WERI-Rb-1 (cell line): Measurements from ENCODE around the gene PRR36.
A peak's percentile ranks its signal among the peaks of the same experiment; 100 is the strongest.

ENCODE experiments used
- DNase-seq: peaks from one replicate; pipeline ENCODE4 v3.0.0-alpha.2; 2020
- H3K27ac ChIP-seq: fragments of 250-450 bp; sonication (Bioruptor Pico); 2 replicates; pipeline ENCODE4 v1.5.1; 2020; ENCODE audit warnings: mild to moderate bottlenecking, moderate library complexity
- H3K27me3 ChIP-seq: fragments of 250-450 bp; sonication (Bioruptor Pico); 2 replicates; pipeline ENCODE4 v1.5.1; 2021; ENCODE audit warnings: mild to moderate bottlenecking, low read depth, moderate library complexity; ENCODE audit not compliant: insufficient read depth, severe bottlenecking
- H3K36me3 ChIP-seq: fragments of 250-450 bp; sonication (Bioruptor Pico); 2 replicates; pipeline ENCODE4 v1.5.1; 2020; ENCODE audit warnings: mild to moderate bottlenecking, moderate library complexity
- H3K4me3 ChIP-seq: 2 replicates; pipeline ENCODE4 v1.5.1; 2011; ENCODE audit warnings: low read depth, mild to moderate bottlenecking, control low read depth, low read length
- H3K9me3 ChIP-seq: fragments of 250-450 bp; sonication (Bioruptor Pico); 2 replicates; pipeline ENCODE4 v1.5.1; 2021; ENCODE audit warnings: mild to moderate bottlenecking, moderate library complexity; ENCODE audit not compliant: severe bottlenecking
- CTCF ChIP-seq: IDR thresholded peaks from 2 replicates; pipeline ENCODE4 v1.5.1; 2011; ENCODE audit warnings: low read depth, mild to moderate bottlenecking, control low read depth, inconsistent platforms, low read length

The PRR36 gene

DNA sequence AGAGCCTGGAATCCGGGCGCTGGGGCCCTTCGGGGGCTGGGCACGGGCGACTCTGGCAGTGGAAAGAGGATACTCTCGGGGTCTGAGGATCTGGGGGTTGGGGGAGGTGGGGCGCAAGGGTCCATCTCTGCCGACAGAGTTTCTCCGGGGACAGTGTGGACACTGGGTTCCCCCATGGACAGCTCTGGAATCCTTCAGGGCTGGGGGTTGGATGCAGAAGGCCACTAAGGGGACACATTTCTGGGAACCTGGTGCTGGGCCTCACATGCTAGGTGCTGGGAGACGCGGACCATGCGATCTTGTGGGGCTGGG, 42.7 kb upstream of the PRR36 start:
- no peak overlapping the region for H3K27ac ChIP-seq
- H3K27me3 ChIP-seq: no peaks in the 10 kb centered on the region
- no peak for DNase-seq
- H3K36me3 ChIP-seq: peaks cover 12% of the 10 kb centered on the region
- peaks cover 4% of the 10 kb centered on the region for H3K9me3 ChIP-seq
- no peak for TF ChIP-seq CTCF
- H3K4me3 ChIP-seq: no peak overlapping the region

DNA sequence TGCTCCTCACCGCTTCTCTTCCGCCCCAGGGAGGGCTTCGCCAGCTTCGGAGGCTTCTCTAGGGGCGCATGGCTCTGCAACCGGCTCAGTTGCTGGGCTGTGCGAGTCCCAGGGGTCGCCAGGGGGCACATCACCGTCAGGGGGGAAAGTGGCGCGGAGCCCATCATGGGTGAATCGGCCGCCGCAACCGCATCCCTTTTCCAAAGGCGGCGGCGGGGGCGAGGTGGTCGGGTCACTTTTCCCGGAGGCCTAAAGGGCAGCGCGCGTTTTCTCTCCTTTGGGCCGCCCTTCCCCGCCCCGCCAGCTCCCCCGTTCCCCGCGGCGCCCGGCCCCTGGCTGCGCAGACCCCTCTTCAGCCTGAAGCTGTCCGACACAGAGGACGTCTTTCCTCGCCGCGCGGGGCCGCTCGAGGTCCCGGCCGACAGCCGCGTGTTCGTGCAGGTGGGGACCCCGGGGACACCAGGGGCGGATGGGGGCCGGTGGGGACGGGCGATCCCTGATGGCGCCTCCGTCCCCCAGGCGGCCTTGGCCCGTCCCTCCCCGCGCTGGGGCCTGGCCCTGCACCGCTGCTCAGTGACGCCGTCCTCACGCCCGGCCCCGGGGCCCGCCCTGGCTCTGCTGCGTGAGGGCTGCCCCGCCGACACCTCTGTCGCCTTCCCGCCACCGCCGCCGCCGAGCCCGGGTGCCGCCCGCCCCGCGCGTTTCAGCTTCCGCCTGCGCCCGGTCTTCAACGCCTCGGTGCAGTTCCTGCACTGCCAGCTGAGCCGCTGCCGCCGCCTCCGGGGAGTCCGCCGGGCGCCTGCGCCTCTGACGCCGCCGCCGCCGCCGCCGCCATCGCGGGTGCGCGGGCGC, 42.1 kb upstream of the PRR36 start:
- peak; percentile 54 for DNase-seq
- H3K27ac ChIP-seq: peak overlapping the region; percentile 46

DNA sequence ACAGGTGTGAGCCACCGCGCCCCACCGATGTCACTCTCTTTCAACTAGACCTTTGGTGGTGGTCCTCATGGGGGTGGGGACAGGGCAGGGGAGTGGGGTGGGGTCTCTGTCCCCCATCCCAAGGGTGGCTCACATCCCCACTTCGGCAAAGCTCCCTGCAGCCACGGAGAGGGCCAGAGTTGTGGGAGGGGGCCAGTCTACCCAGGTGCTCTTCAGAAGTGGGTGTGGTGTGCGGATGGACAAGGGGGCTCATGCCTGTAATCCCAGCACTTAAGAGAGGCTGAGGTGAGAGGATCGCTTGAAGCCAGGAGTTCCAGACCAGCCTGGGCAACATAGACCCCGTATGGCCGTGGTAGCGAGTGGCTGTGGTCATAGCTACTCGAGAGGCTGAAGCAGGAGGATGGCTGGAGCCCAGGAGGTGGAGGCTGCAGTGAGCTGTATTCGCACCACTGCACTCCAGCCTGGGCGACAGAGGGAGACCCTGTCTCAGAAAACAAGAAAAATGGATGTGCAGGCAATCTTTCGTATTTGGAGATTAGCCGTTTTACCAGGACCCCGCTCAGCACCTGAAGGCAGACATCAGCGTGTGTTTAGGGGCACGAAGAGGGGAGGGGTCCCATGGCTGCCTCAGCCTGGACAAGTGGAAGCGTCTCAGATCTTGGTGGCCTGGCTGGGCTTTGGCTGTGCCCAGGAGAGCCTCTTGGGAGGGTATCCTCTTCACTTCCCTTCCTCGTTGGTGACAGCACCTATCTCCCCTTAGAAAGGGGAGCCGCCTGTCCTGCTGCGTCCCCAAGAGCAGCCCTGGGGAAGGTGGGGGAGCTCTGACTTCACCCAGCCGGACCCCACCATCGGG, 41.3 kb upstream of the PRR36 start:
- Histone ChIP-seq H3K27me3 (no peaks in the 10 kb centered on the region), H3K36me3 (peaks cover 20% of the 10 kb centered on the region), H3K27ac (peak overlapping the region; percentile 46), H3K9me3 (peaks cover 4% of the 10 kb centered on the region), H3K4me3 (peak overlapping the region; percentile 61)
- DNase-seq: peak; percentile 11
- no peak for TF ChIP-seq CTCF

More for the DNA sequence above, 42.1 kb upstream of the PRR36 start:
- H3K27me3 ChIP-seq: no peaks in the 10 kb centered on the region
- peak overlapping the region; percentile 61 for H3K4me3 ChIP-seq
- H3K36me3 ChIP-seq: peaks cover 13% of the 10 kb centered on the region
- TF ChIP-seq CTCF: peak; percentile 16; the same call in 1 of the 2 replicates
- H3K9me3 ChIP-seq: peaks cover 4% of the 10 kb centered on the region

GRCh38 chr19:7914598-7915045, 40.4 kb upstream of the PRR36 start, which contains the start of gene TGFBR3L:
Gene TGFBR3L (plus strand): TSS chr19:7914830.
- Histone ChIP-seq H3K27ac (no peak within 1 kb of the TSS), H3K4me3 (peak within 1 kb of the TSS; percentile 61), H3K9me3 (peaks cover 4% of the 10 kb centered on the region), H3K27me3 (no peaks in the 10 kb centered on the region), H3K36me3 (peaks cover 27% of the 10 kb centered on the region)
- TF ChIP-seq CTCF: peak; percentile 2; the same call in 1 of the 2 replicates
- DNase-seq: peak; percentile 30

DNA sequence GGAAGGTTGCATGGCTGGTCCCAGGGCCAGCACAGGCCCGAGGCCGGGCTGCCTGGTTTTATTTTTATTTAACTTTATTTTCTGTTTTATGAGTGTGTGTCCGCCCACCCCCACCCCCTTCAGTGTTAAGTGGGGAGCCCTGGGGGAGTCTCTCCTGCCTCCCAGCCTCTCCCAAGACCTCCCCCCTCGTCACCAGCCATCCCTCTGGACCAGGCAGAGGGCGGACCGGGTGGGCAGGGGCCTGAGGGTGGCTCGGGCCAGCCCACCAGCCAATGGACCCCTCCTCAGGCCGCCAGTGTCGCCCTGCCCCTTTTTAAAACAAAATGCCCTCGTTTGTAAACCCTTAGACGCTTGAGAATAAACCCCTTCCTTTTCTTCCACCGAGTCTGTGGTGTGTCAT, 39.9 kb upstream of the PRR36 start:
- peaks cover 4% of the 10 kb centered on the region for H3K9me3 ChIP-seq
- TF ChIP-seq CTCF: no peak
- no peaks in the 10 kb centered on the region for H3K27me3 ChIP-seq
- peak; percentile 4 for DNase-seq
- H3K36me3 ChIP-seq: peaks cover 31% of the 10 kb centered on the region
- H3K27ac ChIP-seq: no peak overlapping the region
- H3K4me3 ChIP-seq: no peak overlapping the region
